SHP77 (cell line): ENCODE measurements around the gene CCDC18.
"Not testable (repeated sequence)": the region's sequence is repeated elsewhere in the genome, so short reads cannot be mapped to it uniquely, and the experiment has no call there.

Experiments used
- DNase-seq, 2 experiments: peaks; one replicate each; lab custom pipeline; 2025; lab: John Stamatoyannopoulos, UW

CCDC18 gene

DNA sequence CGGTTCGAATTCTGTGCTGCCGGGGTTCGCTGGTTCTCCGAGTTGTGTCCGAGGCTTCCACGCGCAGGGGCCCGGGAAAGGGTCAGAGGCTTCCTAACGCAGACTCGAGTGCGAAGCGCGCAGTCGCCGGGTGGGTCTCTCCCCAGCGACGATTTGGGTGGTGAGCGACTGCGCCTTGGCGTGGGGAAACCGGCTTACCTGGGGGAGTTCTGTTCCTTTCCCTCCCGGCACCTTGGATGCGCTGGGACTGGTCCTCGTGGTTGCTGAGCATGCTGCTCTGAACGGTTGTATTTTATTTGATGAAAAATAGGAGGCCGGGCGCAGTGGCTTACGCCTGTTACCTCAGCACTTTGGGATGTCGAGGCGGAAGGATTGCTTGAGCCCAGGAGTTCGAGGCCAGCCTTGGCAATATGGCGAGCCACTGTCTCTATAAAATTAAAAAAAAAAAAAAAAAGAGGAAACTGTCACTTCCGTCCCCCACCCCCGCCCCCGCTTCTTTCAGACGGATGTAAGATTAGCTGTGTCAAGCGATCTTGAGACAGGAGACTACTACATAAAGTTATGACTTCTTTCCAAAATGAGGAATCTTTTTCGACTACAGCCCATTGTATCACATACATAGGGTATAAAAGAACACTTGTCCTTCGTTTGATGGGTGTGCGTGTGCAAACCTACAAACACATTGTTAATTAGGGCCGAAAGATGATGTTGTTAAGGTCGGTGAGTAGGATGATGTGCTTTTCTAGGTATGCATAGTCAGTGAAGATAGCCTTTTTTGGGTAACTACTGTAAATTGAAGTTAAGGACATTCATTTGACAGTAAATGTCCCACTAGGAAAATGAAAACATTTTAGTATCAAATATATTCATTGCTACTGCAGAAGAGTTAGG lies at the start of gene CCDC18:
CCDC18 (plus strand) TSS at position 2 of the 891 bp plus-strand sequence. CDS start 2,638 bp downstream, outside the sequence.
- peak in 1 of 2 experiments; percentile 53 for DNase-seq

DNA sequence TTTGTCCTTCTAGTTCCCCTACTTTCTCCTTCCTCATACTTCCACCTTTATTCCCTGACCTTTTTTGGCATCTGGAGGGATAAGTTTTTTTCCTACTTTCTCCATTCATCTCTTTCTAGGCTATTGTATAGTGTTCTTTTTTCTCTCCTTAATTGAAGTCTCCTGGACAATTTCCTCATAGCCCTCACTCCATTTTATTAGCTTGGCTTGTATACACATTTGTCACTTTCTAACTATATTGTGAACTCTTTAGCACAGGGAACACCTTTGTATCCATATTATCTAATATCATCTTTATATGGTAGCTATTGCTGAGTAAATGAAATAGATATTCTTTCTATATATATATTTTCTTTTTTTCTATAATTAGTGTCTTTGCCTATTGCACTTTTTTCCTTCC lies 47.9 kb upstream of the CCDC18 start:
- DNase-seq: no peak

- no peak for DNase-seq
Measured at GRCh38 chr1:93136445-93136844, 44.1 kb upstream of the CCDC18 start.

- no peak for DNase-seq
Measured at GRCh38 chr1:93137604-93138292, 42.8 kb upstream of the CCDC18 start.

GRCh38 chr1:93140106-93140505 lies 40.4 kb upstream of the CCDC18 start:
- no peak for DNase-seq

- DNase-seq: no peak
Measured at GRCh38 chr1:93142161-93142560, 38.4 kb upstream of the CCDC18 start.

- DNase-seq: no peak
Measured at GRCh38 chr1:93143136-93143535, 37.4 kb upstream of the CCDC18 start.

DNA sequence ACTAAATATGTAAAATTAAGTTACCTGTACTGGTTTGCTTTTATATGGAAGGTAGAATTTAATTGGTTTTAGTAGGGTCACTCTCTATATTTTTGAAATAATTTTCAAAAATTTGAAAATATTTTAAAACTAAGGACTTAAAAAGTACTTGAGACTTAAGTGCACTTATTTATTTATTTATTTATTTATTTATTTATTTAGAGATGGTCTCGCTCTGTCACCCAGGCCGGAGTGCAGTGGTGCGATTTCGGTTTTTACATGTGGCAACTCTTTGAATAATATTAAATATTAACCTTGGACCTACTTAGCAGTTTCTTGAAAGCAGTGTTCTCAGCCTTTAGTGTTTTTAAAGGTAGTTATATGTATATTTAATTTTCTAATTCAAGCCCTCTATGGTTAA lies 36.8 kb upstream of the CCDC18 start:
- DNase-seq: no peak

- DNase-seq: no peak
Measured at GRCh38 chr1:93148001-93148400, 32.5 kb upstream of the CCDC18 start.

GRCh38 chr1:93150729-93151128 lies 29.8 kb upstream of the CCDC18 start:
- DNase-seq: no peak

DNA sequence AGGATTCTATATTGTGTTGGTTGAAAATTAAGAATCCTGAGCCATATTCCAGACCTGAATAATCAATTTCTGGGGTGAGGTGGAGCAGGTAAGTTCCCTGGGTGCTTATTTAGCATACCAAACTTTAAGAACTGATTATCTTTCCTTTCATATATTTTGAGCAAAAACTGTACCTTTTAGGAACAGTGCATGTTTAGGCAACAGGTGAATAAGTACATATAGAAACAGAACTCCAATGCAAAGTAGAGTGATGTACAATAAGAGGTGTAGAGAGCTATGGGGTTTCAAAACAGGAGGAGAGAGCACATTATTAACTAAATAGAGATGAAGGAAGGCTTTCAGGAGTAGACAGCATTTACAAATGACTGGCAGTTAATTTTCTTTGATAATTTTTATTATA lies 29.1 kb upstream of the CCDC18 start:
- no peak for DNase-seq

GRCh38 chr1:93152835-93153234 lies 27.7 kb upstream of the CCDC18 start:
- no peak for DNase-seq

DNA sequence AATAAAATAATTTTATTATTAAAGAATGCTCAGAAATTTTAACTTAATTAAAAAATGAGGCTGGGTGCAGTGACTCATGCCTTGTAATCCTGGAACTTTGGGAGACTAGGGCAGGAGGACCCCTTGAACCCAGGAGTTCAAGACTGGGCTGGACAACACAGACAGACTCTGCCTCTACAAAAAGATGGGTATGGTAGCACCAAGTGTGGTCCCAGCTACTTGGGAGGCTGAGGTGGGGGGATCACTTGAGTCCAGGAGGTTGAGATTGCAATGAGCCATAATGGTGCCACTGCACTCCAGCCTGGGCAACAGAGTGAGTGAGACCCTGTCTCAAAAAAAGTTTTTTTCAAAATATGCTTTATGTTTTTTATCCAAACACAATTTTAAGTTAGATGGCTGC lies 25.6 kb upstream of the CCDC18 start:
- no peak for DNase-seq

DNA sequence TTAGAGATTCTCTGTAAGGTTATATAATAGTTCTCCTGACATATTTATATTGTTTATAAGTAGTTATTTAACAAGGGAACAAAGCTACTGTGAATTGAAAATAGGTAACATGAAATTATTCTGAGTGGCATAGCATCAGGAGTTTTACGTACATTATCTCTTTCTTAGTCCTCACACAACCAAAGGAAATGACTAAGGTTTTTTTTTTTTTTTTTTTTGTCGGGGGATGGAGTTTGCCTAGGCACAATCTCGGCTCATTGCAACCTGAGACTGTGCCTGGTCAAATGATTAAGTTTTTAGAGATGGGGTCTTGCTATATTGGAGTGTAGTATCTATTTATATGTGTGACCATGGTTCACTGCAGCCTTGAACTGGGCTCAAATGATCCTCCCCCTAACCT lies 25.2 kb upstream of the CCDC18 start:
- no peak for DNase-seq

DNA sequence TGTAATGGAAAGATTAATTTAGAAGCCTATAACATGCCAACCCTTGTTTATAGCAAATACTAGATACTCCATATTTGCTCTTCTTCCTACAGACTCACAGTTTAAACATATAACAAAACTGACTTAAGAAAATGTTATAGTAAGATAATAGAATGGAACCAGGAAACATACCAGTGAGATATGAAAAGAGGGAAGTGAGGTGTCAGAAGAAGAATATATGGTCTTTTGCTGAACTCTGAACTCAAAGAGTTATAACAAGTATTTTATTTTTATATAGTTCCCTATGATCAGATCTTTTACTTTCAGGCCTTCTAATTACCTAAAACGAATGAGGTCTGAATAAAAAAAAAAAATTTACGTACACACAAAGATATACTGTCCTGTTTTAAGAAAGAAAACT lies 21.2 kb upstream of the CCDC18 start:
- no peak for DNase-seq

DNA sequence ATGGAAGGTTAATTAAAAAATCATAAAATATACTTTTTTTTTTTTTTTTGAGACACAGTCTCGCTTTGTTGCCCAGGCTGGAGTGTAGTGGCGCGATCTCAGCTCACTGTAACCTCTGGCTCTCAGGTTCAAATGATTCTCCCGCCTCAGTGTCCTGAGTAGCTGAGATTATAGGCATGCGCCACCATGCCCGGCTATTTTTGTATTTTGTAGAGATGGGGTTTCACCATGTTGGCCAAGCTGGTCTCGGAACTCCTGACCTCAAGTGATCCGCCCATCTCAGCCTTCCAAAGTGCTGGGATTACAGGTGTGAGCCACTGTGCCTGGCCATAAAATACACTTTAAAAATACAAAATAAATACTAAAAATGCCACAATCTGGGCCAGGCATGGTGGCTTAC lies 17.2 kb upstream of the CCDC18 start:
- not testable (repeated sequence) for DNase-seq

- no peak for DNase-seq
Measured at GRCh38 chr1:93164816-93165215, 15.7 kb upstream of the CCDC18 start.

GRCh38 chr1:93165895-93166294 lies 14.6 kb upstream of the CCDC18 start:
- not testable (repeated sequence) for DNase-seq

DNA sequence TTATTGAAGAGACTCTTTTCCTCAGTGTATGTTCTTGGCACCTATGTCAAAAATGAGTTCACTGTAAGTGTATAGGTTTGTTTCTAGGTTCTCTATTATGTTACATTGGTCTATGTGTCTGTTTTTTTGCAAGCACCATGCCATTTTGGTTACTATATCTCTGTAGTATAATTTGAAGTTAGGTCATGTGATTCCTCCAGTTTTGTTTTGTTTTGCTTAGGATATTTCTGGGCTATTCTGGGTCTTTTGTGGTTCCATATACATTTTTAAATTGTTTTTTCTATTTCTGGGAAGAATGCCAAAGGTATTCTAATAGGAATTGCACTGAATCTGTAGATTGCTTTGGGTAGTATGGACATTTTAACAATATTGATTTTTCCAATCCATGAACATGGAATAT lies 13.5 kb upstream of the CCDC18 start:
- no peak for DNase-seq

DNA sequence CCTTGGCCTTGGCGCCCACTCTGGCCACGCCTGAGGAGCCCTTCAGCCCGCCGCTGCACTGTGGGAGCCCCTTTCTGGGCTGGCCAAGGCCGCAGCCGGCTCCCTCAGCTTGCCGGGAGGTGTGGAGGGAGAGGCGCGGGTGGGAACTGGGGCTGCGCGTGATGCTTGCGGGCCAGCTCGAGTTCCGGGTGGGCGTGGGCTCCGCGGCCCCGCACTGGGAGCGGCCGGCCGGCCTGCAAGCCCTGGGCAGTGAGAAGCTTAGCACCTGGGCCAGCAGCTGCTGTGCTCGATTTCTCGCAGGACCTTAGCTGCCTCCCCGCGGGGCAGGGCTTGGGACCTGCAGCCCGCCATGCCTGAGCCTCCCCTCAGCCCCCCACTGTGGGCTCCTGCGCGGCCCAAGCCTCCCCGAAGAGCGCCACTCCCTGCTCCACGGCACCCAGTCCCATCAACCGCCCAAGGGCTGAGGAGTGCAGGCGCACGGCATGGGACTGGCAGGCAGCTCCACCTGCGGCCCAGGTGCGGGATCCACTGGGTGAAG lies 10.3 kb upstream of the CCDC18 start:
- not testable (repeated sequence) for DNase-seq

DNA sequence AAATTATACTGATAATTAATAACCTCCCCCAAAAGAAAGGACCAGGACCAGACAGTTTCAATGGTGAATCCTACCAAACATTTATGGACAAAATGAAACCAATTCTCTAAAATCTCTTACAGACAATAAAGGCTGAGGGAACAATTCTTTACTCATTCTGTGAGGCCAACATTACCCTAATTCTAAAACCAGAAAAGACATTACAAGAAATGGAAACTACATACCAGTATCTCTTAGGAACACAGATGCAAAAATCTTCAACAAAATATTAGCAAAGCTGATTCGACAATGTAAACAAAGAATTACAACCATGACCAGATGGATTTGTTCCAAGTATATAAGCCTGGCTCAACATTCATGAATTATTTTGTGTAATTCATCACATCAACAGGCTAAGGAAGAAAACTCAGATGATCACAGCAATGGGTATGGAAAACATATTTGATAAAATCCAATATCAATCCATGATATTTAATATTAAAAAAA lies 8.9 kb upstream of the CCDC18 start:
- no peak for DNase-seq

GRCh38 chr1:93172778-93173177 lies 7.7 kb upstream of the CCDC18 start:
- no peak for DNase-seq

DNA sequence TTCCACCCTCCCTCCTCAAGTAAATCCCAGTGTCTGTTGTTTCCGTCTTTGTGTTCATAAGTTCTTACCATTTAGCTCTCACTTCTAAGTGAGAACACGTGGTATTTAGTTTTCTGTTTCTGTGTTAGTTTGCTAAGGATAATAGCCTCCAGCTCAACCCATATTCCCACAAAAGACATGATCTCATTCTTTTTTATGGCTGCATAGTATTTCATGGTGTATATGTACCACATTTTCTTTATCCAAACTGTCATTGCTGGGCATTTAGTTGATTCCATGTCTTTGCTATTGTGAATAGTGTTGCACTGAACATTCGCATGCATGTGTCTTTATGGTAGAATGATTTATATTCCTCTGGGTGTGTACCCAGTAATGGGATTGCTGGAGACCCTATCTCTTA lies 5.9 kb upstream of the CCDC18 start:
- not testable (repeated sequence) for DNase-seq
